ENCODE measurements around the gene OR10A7.

OR10A7 gene

GRCh38 chr12:55194382-55194781, 26.4 kb upstream of the OR10A7 start:
- TF ChIP-seq EZH2phosphoT487 (IDR thresholded peaks at IDR 0.05; ENCODE audit: borderline replicate concordance, low read length) (no peak), CTCF (IDR thresholded peaks at IDR 0.05; ENCODE audit: low read depth, low read length, poor library complexity, severe bottlenecking) (no peak)
- no peaks in the 10 kb centered on the region for H3F3A ChIP-seq (ENCODE audit: control insufficient read depth, insufficient read depth)
- H3K9me2 ChIP-seq (replicated peaks; ENCODE audit: control insufficient read depth, low read length) = no peaks in the 10 kb centered on the region
- no peaks in the 10 kb centered on the region for H3K27me3 ChIP-seq (ENCODE audit: control insufficient read depth, low read length)
- no peak overlapping the region for H3K4me2 ChIP-seq (ENCODE audit: low read length)
- no peaks in the 10 kb centered on the region for H3K36me3 ChIP-seq (ENCODE audit: control insufficient read depth, low read length)
- H3K27ac ChIP-seq (ENCODE audit: low read depth, low read length) = no peak overlapping the region
- H3K4me1 ChIP-seq (ENCODE audit: control insufficient read depth, low read length) = no peaks in the 10 kb centered on the region
- H3K9me3 ChIP-seq (ENCODE audit: control insufficient read depth, insufficient read depth, low read length) = 0 out of 2 replicates have a peak, but pooled peaks cover 2% of the 10 kb centered on the region
- no peaks in the 10 kb centered on the region for H3K79me2 ChIP-seq (ENCODE audit: control insufficient read depth, low read length)
- H3K4me3 ChIP-seq (ENCODE audit: low read length) = no peak overlapping the region
- H4K20me1 ChIP-seq (ENCODE audit: control insufficient read depth, insufficient read depth, low read depth, low read length) = no peaks in the 10 kb centered on the region

- no peaks in the 10 kb centered on the region for H3K27me3 ChIP-seq (ENCODE audit: control insufficient read depth, low read length)
- H3K9me3 ChIP-seq (ENCODE audit: control insufficient read depth, insufficient read depth, low read length) = no peaks in the 10 kb centered on the region
- H3K4me3 ChIP-seq (ENCODE audit: low read length) = no peak overlapping the region
- H3K4me2 ChIP-seq (ENCODE audit: low read length) = no peak overlapping the region
- H3K4me1 ChIP-seq (ENCODE audit: control insufficient read depth, low read length) = no peaks in the 10 kb centered on the region
- TF ChIP-seq CTCF (IDR thresholded peaks at IDR 0.05; ENCODE audit: low read depth, low read length, poor library complexity, severe bottlenecking) = no peak
- no peak for TF ChIP-seq EZH2phosphoT487 (IDR thresholded peaks at IDR 0.05; ENCODE audit: borderline replicate concordance, low read length)
- H3K9me2 ChIP-seq (replicated peaks; ENCODE audit: control insufficient read depth, low read length) = no peaks in the 10 kb centered on the region
- H4K20me1 ChIP-seq (ENCODE audit: control insufficient read depth, insufficient read depth, low read depth, low read length) = no peaks in the 10 kb centered on the region
- H3K36me3 ChIP-seq (ENCODE audit: control insufficient read depth, low read length) = no peaks in the 10 kb centered on the region
- no peak overlapping the region for H3K27ac ChIP-seq (ENCODE audit: low read depth, low read length)
- H3K79me2 ChIP-seq (ENCODE audit: control insufficient read depth, low read length) = no peaks in the 10 kb centered on the region
- no peaks in the 10 kb centered on the region for H3F3A ChIP-seq (ENCODE audit: control insufficient read depth, insufficient read depth)
Measured at GRCh38 chr12:55226523-55226922, 5.7 kb downstream of the OR10A7 start.

- H3K4me1 ChIP-seq (ENCODE audit: control insufficient read depth, low read length) = no peaks in the 10 kb centered on the region
- H4K20me1 ChIP-seq (ENCODE audit: control insufficient read depth, insufficient read depth, low read depth, low read length) = no peaks in the 10 kb centered on the region
- H3K9me2 ChIP-seq (replicated peaks; ENCODE audit: control insufficient read depth, low read length) = no peaks in the 10 kb centered on the region
- no peaks in the 10 kb centered on the region for H3K79me2 ChIP-seq (ENCODE audit: control insufficient read depth, low read length)
- no peak overlapping the region for H3K4me2 ChIP-seq (ENCODE audit: low read length)
- no peak for TF ChIP-seq CTCF (IDR thresholded peaks at IDR 0.05; ENCODE audit: low read depth, low read length, poor library complexity, severe bottlenecking)
- TF ChIP-seq EZH2phosphoT487 (IDR thresholded peaks at IDR 0.05; ENCODE audit: borderline replicate concordance, low read length) = no peak
- no peaks in the 10 kb centered on the region for H3K36me3 ChIP-seq (ENCODE audit: control insufficient read depth, low read length)
- H3K27me3 ChIP-seq (ENCODE audit: control insufficient read depth, low read length) = no peaks in the 10 kb centered on the region
- H3F3A ChIP-seq (ENCODE audit: control insufficient read depth, insufficient read depth) = no peaks in the 10 kb centered on the region
- H3K4me3 ChIP-seq (ENCODE audit: low read length) = no peak overlapping the region
- H3K27ac ChIP-seq (ENCODE audit: low read depth, low read length) = no peak overlapping the region
- no peaks in the 10 kb centered on the region for H3K9me3 ChIP-seq (ENCODE audit: control insufficient read depth, insufficient read depth, low read length)
Measured at GRCh38 chr12:55227643-55228042, 6.8 kb downstream of the OR10A7 start.

- TF ChIP-seq CTCF (IDR thresholded peaks at IDR 0.05; ENCODE audit: low read depth, low read length, poor library complexity, severe bottlenecking) = no peak
- TF ChIP-seq EZH2phosphoT487 (IDR thresholded peaks at IDR 0.05; ENCODE audit: borderline replicate concordance, low read length) = no peak
- Histone ChIP-seq H3F3A (ENCODE audit: control insufficient read depth, insufficient read depth) (no peaks in the 10 kb centered on the region), H3K4me2 (ENCODE audit: low read length) (no peak within 1 kb of the TSS), H3K79me2 (ENCODE audit: control insufficient read depth, low read length) (no peaks in the 10 kb centered on the region), H3K4me3 (ENCODE audit: low read length) (no peak within 1 kb of the TSS), H3K36me3 (ENCODE audit: control insufficient read depth, low read length) (no peaks in the 10 kb centered on the region), H3K27me3 (ENCODE audit: control insufficient read depth, low read length) (peaks cover 11% of the 10 kb centered on the region), H3K27ac (ENCODE audit: low read depth, low read length) (no peak within 1 kb of the TSS), H3K4me1 (ENCODE audit: control insufficient read depth, low read length) (no peaks in the 10 kb centered on the region), H3K9me2 (replicated peaks; ENCODE audit: control insufficient read depth, low read length) (no peaks in the 10 kb centered on the region), H3K9me3 (ENCODE audit: control insufficient read depth, insufficient read depth, low read length) (no peaks in the 10 kb centered on the region), H4K20me1 (ENCODE audit: control insufficient read depth, insufficient read depth, low read depth, low read length) (no peaks in the 10 kb centered on the region)
Measured at GRCh38 chr12:55244309-55244708, 23.5 kb downstream of the OR10A7 start, which contains the start of gene OR6C74. Gene OR6C74, plus strand, starts transcription at chr12:55244609. Its CDS starts 2,679 bp downstream, at chr12:55247288.

Data from DOHH2 (cell line).